ENCODE measurements around the gene NHEJ1.

NHEJ1 gene

DNA sequence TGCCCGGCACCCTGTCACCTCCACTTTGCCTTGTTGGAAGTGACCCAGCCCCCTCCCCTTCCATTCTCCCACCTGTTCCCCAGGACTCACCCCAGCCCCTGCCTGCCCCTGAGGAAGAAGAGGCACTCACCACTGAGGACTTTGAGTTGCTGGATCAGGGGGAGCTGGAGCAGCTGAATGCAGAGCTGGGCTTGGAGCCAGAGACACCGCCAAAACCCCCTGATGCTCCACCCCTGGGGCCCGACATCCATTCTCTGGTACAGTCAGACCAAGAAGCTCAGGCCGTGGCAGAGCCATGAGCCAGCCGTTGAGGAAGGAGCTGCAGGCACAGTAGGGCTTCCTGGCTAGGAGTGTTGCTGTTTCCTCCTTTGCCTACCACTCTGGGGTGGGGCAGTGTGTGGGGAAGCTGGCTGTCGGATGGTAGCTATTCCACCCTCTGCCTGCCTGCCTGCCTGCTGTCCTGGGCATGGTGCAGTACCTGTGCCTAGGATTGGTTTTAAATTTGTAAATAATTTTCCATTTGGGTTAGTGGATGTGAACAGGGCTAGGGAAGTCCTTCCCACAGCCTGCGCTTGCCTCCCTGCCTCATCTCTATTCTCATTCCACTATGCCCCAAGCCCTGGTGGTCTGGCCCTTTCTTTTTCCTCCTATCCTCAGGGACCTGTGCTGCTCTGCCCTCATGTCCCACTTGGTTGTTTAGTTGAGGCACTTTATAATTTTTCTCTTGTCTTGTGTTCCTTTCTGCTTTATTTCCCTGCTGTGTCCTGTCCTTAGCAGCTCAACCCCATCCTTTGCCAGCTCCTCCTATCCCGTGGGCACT lies 21.9 kb upstream of the NHEJ1 start:
- DNase-seq: no peak

- no peak for DNase-seq
Measured at GRCh38 chr2:219181531-219181930, 20.9 kb upstream of the NHEJ1 start.

- no peak for DNase-seq
Measured at GRCh38 chr2:219180961-219181360, 20.3 kb upstream of the NHEJ1 start.

DNA sequence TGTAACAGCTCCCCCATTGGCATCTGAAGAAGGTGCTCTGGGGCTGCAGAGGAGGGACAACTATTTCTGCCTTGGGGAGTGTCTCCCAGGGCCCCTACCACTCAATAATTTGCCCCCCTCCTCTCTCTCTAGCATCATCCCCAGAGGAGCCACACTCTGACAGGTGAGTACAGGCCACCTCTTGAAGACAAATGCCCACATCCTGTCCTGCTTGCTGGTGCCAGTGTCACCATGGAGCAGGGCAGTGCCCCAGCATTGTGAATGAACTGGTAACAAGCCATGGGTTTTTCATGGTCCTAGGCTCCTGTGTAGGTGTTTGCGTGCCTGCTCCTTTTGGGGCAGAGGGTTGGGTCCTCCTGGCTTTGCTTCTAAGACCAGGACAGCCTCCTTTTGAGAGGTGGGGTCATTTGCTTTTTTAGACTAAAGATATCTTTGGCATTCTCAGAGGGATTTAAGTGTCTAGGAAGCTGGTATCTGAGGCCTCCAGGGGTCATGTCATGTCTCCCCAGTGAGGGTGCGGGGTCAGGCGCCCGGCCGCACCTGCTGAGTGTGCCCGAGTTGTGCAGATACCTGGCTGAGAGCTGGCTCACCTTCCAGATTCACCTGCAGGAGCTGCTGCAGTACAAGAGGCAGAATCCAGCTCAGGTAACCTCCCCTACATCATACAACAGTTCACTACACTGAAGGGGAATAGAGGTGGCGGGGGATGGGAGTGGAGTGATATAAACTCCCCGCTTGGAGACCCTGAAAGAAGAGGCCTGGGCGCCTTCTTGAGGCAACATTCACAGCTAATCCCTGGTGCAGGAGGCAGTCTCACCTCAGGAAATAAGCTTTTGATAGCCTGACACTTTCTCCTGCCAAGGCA lies 19.2 kb upstream of the NHEJ1 start:
- DNase-seq: no peak

GRCh38 chr2:219178377-219179175 lies 18.0 kb upstream of the NHEJ1 start:
- peak; percentile 64 for DNase-seq

DNA sequence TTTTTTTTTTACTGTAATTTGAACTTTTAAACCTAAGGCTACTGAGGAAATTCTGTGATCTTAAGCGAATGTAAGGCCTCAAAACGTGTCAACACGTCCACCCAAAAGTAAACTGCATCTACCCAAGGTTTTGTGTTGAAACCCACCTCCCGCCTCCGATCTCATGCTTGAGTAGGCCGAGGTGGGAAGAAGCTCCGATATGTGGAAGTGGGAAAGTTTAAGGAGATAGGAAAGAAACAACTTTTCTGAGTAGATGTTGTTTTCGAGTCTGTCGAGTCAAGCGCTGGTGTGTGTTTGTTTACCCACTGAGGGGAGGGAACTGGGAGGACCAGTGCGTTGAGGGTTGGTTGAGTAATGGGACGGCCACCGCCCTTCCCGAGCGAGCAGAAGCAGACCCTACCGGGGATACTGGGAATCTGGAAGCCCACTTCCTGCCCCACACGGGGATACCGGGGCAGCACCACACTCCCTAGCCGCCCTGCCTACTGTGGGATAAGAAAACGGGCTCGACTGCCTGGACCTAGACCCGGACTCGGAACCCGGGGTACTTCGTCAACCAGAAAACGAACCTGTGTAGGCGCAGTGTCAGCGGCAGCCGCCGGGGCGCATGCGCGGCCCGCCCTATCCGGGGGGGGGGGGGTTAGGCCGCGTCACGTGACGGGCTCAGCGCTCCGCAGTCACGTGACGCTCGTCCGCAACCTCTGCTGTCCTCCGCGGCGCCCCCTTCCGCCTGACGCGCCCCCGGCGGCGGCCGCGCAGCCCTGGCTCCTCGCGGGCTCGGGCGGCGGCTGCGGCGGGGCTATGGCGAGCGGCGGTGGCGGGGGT lies 17.1 kb upstream of the NHEJ1 start, which contains the start of gene RETREG2:
Gene RETREG2 (plus strand): TSS at position 724 of the 825 bp plus-strand sequence. CDS start 78 bp downstream, at position 802.
- DNase-seq: peak; percentile 75

DNA sequence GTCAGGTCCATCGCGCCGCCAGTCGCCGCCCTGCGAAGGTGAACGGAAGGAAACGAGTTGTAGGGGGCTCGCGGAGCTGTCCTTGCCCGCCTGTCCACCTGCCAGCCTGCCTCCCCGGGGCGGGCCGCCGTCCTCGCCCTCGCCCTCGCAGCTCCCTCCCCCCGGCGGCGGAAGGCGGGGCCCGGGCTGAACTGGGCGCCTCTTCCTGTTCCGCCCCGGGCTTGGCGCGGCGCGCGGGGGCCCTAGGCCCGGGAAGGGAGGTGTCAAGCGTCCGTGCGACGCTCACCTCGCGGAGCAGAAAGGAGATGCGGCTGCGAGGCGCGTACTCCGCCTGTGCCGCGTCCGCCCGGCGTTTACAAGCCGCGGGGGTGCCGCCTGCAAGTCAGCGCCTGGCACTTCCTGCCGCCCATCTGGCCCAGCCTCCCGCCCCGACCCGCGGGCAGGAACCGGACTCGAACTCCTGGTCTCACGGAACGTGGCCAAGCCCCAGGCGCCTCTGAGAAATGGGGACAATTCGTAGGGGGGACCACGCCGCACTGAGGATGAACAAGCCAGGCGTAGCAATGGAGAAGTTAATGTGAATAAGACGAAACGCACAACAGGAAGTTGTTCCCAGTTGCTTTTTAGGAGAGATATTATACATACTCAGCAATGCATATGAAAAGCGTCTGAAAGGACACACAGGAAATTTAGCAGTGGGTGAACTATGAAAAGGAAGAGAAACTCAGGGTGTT lies 16.4 kb upstream of the NHEJ1 start, which contains the start of gene CNPPD1:
Gene CNPPD1 (minus strand): TSS at position 108 of the 734 bp plus-strand sequence. CDS start 97 bp downstream, at position 11.
- peak; percentile 62 for DNase-seq

GRCh38 chr2:219175928-219176817 lies 15.6 kb upstream of the NHEJ1 start:
- DNase-seq: peak; percentile 14

- DNase-seq: no peak
Measured at GRCh38 chr2:219175486-219175885, 14.9 kb upstream of the NHEJ1 start.

GRCh38 chr2:219174801-219175200 lies 14.2 kb upstream of the NHEJ1 start:
- no peak for DNase-seq

GRCh38 chr2:219174146-219174545 lies 13.5 kb upstream of the NHEJ1 start:
- no peak for DNase-seq

DNA sequence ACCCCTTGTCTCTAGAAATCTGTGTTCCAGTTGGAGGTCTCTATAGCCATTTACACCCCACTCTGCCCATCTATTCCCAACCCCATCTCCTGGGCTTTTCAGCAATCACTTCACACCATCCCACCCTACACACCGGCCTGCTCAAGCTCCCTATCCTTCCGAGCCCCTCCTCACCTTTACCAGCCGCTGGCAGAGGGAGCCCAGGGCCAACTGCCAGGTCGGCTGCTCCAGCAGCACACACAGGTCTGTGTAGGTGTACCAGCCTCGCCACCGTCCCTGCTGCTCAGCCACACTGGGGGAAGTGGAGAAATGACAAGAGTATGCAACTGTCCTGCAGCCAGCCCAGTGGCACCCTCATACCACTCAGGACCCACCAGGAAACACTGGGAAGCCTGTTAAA lies 12.6 kb upstream of the NHEJ1 start:
- no peak for DNase-seq

GRCh38 chr2:219172231-219173154 lies 11.9 kb upstream of the NHEJ1 start:
- no peak for DNase-seq

DNA sequence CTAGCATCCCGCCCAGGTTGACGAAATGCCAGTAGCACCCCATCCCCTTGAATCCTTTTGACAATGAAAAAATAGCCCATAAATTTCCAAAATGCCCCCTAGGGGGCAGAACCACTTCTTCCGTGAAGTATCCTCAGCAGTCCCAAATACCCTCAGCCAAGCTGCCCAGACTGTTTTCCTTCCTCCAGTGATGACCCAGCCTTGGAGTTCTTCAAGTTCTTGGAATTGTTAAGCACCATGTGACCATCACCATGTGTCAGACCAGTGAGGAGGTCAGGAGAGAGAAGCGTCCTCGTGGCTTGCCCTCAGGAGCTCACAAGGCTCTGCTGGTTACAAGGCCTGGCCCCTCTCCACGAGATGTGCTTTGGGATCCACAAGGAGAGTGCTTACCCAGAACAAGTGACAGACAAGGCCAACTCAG lies 10.6 kb upstream of the NHEJ1 start:
- DNase-seq: peak; percentile 10

DNA sequence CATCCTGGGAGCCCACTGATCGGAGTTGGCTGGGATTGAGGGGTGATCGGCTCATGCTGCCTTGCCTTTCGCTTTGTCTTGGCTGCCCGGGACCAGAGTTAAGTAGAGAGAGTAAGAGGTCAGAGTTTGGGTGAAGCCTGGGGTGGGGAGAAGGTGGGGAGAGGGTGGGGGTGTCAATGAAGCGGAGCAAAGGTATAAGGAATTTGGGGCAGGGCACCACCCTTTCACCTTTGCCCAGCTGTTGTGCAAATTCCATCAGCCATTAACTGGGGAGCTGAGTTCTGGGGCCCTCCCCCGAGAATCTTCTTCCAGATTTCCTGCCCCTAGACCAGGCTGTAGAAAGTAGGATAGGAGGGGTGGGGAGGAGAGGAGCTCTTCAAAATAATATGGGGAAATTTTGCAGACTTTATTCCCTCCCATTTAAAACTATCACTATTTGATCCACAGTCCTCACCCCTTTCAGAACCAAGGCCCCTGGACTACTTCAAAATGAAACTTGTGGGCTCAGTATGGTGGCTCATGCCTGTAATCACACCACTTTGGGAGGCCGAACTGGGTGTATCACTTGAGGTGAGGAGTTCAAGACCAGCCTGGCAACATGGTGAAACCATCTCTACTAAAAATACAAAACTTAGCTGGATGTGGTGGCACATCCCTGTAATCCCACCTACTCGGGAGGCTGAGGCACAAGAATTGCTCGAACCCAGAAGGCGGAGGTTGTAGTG lies 9.5 kb upstream of the NHEJ1 start, which contains the start of gene SLC23A3:
Gene SLC23A3 (minus strand): TSS at position 100 of the 725 bp plus-strand sequence. CDS start 45 bp downstream, at position 55.
- no peak for DNase-seq

GRCh38 chr2:219168932-219169331 lies 8.3 kb upstream of the NHEJ1 start:
- no peak for DNase-seq

- no peak for DNase-seq
Measured at GRCh38 chr2:219168526-219168925, 7.9 kb upstream of the NHEJ1 start.

- DNase-seq: no peak
Measured at GRCh38 chr2:219167997-219168396, 7.4 kb upstream of the NHEJ1 start.
